Measurements from ENCODE around the gene HS3ST4.

Gene HS3ST4

DNA sequence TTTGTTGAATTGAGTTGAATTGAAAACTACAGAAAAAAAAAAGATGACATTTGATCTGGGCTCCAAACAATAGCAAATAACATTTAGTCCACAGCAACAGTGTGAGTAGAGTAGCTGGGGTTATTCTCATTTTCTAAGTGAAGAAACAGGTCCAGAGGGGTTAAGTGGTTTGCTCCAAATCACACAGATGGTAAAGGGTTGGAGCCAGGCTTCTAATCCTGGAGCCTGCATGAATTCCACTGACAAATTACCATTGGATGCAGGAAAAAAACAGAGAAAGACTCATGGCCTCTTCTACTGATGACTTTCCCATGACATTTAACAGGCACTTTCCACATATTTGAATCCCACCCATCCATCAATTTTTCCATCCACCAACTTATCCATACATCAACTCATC, 182.4 kb downstream of the HS3ST4 start:
- H3K27me3 Mint-ChIP-seq = peaks cover 5% of the 10 kb centered on the region
- no peak overlapping the region for H3K27ac Mint-ChIP-seq
- no peak for ATAC-seq
- peaks cover 9% of the 10 kb centered on the region for H3K9me3 Mint-ChIP-seq
- no peaks in the 10 kb centered on the region for H3K4me1 Mint-ChIP-seq
- H3K4me3 Mint-ChIP-seq = no peak overlapping the region
- no peak for DNase-seq
- H3K36me3 Mint-ChIP-seq (ENCODE audit: low read depth) = no peaks in the 10 kb centered on the region

DNA sequence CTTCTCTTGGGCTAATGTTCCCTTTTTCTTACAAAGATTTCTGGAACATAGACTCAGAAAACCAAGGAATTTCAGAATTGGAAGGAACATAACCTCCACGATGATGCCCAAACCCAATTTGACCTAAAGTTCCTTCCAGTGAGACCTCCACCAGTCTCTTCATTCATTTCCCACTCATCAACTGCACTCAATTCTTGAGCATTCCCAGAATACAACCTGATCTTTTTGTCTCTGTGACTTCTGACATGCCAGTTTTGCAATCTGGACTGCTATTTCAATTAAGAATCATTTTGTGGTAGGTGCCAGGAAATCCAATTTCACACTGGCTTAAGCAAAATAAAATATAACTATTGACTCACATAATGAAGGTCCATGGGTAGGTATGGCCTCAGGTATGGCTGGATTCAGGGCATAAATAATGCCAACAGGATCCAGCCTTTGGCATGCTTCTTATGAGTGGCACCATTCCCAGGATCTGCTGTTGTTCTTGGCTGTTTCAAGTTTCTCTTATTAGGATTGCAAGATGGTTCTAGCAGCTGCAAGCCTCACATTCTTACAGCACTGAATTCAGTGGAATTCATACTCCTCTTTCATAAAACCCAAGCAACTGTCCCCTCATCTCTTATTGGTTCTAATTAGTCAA, 184.3 kb downstream of the HS3ST4 start:
- Mint-ChIP-seq H3K4me3 (no peak overlapping the region), H3K9me3 (peaks cover 9% of the 10 kb centered on the region), H3K36me3 (ENCODE audit: low read depth) (no peaks in the 10 kb centered on the region), H3K4me1 (no peaks in the 10 kb centered on the region), H3K27ac (no peak overlapping the region), H3K27me3 (peaks cover 8% of the 10 kb centered on the region)
- no peak for DNase-seq
- no peak for ATAC-seq

DNA sequence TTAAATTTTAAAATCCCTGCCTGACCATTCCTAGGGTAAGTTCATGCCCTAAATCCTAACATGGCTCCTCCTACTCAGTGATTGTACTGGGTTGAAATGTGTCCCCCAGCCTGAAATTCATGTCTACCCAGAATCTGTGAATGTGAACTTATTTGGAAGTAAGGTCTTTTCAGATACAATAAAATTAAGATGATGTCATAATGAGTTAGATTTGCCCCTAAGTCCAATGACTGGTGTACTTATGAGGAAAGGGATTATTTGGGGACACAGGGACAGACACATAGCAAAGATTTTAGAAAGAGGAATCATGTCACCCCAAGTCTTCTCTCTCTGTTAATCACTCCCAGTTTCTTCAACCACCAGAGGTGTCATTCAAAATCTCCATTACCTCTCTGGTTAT, 185.3 kb downstream of the HS3ST4 start:
- Mint-ChIP-seq H3K36me3 (ENCODE audit: low read depth) (no peaks in the 10 kb centered on the region), H3K27ac (no peak overlapping the region), H3K4me1 (no peaks in the 10 kb centered on the region)

DNA sequence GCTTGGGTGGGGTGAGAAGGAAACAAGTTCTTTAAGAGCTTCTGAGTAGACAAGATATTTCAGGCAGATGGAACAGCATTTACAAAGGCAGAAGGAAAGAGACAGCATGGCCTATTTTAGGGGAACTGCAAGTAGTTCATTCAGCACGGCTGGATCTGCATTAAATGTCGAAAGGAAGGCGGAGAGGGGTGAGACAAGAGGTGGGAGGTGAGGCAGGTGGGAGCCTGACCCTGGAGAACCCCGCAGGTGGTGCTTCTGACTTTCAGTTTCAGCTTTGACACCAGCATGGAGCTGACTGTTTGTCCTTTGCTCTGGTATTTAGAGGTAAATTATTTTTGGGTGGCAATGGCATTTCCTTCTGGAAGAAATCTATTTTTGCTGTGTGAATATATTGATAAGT, 194.8 kb downstream of the HS3ST4 start:
- DNase-seq = no peak

More for the DNA sequence above, 185.3 kb downstream of the HS3ST4 start:
- no peak for ATAC-seq
- DNase-seq = no peak
- Mint-ChIP-seq H3K9me3 (peaks cover 9% of the 10 kb centered on the region), H3K4me3 (no peak overlapping the region), H3K27me3 (peaks cover 8% of the 10 kb centered on the region)

DNA sequence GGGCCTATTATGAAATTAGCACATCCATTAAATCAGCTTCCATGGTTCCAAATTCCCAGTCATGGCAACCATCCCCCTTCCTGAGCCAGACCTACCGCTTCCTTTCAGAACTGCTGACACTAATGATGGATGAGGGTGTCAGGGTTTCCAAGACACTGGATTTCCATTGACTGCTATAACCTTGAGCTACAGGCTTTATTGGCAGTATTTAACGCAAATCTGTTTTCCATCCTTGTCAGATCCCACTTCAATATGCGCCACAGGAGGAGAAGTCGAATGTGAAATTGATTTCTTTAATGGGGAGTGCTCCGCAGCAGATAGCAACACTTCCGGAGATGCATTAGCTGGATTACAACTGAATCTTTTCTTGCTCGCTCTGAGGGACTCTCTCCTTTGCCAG, 197.1 kb downstream of the HS3ST4 start:
- peaks cover 6% of the 10 kb centered on the region for H3K27me3 Mint-ChIP-seq
- H3K27ac Mint-ChIP-seq = no peak overlapping the region
- ATAC-seq (no peak), DNase-seq (no peak)
- no peaks in the 10 kb centered on the region for H3K36me3 Mint-ChIP-seq (ENCODE audit: low read depth)
- no peaks in the 10 kb centered on the region for H3K4me1 Mint-ChIP-seq
- no peak overlapping the region for H3K4me3 Mint-ChIP-seq
- peaks cover 15% of the 10 kb centered on the region for H3K9me3 Mint-ChIP-seq

More for the DNA sequence above, 194.8 kb downstream of the HS3ST4 start:
- no peak for ATAC-seq
- Mint-ChIP-seq H3K27ac (no peak overlapping the region), H3K36me3 (ENCODE audit: low read depth) (no peaks in the 10 kb centered on the region), H3K27me3 (peaks cover 6% of the 10 kb centered on the region), H3K4me3 (no peak overlapping the region), H3K9me3 (peaks cover 15% of the 10 kb centered on the region), H3K4me1 (no peaks in the 10 kb centered on the region)

DNA sequence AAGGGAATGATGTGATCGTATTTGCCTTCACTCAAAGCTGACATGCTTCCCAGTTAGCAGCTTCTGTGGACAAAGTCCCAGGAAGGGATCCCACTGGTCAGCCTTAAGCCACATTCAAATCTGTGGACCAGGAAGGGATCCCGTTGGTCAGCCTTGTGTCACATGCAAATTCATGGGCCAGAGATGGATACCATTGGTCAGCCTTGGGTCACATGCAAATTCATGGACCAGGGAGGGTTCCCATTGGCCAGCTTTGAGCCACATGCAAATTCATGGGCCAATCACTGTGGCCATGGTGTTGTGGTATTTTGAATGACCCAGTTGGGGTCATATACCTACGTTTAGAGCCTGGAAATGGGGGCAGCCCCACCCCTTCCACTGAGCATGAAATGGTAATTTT, 201.6 kb downstream of the HS3ST4 start:
- ATAC-seq = no peak

DNA sequence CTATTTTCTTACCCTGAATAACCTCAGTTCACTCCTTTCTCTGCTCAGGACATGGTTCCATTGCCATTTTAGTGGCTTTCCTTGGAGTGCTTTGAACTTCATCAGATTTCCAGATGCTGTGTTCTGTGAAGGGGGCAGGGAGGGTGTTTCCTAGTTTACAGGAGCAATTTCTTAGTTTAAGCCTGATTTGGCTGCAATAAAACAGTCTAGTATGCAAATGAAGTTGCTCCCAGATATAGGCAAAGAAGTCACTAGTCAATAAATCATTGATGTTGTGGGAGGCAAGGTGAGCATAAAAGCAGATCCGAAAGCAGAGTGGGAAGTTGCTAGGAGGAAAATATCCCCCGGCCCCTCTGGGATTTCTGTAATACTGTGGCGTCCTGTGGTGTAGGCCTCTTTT, 202.3 kb downstream of the HS3ST4 start:
- peaks cover 15% of the 10 kb centered on the region for H3K9me3 Mint-ChIP-seq
- H3K27me3 Mint-ChIP-seq = peaks cover 15% of the 10 kb centered on the region
- H3K27ac Mint-ChIP-seq = no peak overlapping the region
- H3K4me3 Mint-ChIP-seq = no peak overlapping the region
- H3K36me3 Mint-ChIP-seq (ENCODE audit: low read depth) = no peaks in the 10 kb centered on the region
- no peak for ATAC-seq
- DNase-seq = no peak
- H3K4me1 Mint-ChIP-seq = no peaks in the 10 kb centered on the region

More for the DNA sequence above, 201.6 kb downstream of the HS3ST4 start:
- no peaks in the 10 kb centered on the region for H3K36me3 Mint-ChIP-seq (ENCODE audit: low read depth)
- H3K9me3 Mint-ChIP-seq = peaks cover 15% of the 10 kb centered on the region
- no peak for DNase-seq
- H3K4me3 Mint-ChIP-seq = no peak overlapping the region
- peaks cover 15% of the 10 kb centered on the region for H3K27me3 Mint-ChIP-seq
- no peak overlapping the region for H3K27ac Mint-ChIP-seq
- no peaks in the 10 kb centered on the region for H3K4me1 Mint-ChIP-seq

DNA sequence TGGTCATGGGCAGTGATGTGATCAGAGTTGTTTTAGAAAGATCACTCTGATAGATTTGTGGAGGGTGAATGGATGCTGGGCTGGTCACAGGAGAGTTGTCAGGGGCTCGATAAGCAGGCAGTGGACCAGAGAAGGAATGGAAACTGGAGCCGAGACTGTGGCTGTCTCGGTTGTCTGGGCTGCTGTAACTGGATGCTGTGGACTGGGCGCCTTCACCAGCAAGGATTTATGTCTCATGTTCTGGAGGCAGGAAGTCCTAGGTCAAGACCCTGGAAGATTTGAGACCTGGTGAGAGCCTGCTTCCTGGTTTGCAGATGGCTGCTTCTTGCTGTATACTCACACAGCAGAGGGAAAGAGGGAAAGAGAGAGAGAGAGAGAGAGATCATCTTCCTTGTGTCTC, 203.6 kb downstream of the HS3ST4 start:
- DNase-seq (no peak), ATAC-seq (no peak)
- no peaks in the 10 kb centered on the region for H3K4me1 Mint-ChIP-seq
- no peaks in the 10 kb centered on the region for H3K36me3 Mint-ChIP-seq (ENCODE audit: low read depth)
- H3K4me3 Mint-ChIP-seq = no peak overlapping the region
- H3K27ac Mint-ChIP-seq = no peak overlapping the region
- H3K9me3 Mint-ChIP-seq = peaks cover 3% of the 10 kb centered on the region
- peaks cover 17% of the 10 kb centered on the region for H3K27me3 Mint-ChIP-seq

DNA sequence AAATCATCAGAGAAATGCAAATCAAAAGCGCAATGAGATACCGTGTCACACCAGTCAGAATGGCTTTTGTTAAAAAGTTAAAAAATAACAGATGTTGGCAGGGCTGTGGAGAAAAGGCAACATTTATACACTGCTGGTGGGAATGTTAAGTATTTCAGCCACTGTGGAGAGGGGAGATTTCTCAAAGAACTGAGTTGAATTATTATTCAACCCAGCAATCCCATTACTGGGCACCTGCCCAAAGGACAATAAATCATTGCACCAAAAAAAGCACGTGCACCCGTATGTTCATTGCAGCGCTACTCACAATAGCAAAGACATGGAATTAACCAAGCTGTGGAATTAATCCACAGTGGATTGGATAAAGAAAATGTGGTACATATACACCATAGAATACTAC, 204.7 kb downstream of the HS3ST4 start:
- ATAC-seq (no peak), DNase-seq (no peak)
- no peaks in the 10 kb centered on the region for H3K9me3 Mint-ChIP-seq
- H3K4me3 Mint-ChIP-seq = no peak overlapping the region
- no peaks in the 10 kb centered on the region for H3K36me3 Mint-ChIP-seq (ENCODE audit: low read depth)
- H3K4me1 Mint-ChIP-seq = no peaks in the 10 kb centered on the region
- H3K27me3 Mint-ChIP-seq = peaks cover 13% of the 10 kb centered on the region
- no peak overlapping the region for H3K27ac Mint-ChIP-seq

DNA sequence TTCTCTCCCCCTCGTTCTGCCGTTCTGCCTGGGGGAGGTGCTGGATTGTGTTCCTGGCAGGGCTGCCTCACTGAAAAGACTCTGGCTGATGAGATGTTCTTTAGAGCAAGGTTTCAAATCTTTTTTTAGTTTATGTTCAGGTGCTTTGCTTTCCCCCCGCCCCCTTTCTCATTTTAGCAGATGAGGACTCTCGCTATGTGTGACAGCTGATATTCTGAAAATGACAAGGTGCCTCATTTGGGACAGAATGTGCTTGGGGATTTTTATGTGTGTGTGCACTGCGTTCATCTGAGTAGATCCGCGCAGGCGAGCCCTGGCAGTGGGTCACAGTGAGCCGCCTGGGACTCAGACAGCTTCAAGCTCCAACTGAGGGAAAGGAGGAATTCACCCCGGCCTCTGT, 205.9 kb downstream of the HS3ST4 start:
- no peak for ATAC-seq
- peaks cover 15% of the 10 kb centered on the region for H3K27me3 Mint-ChIP-seq
- H3K9me3 Mint-ChIP-seq = no peaks in the 10 kb centered on the region

DNA sequence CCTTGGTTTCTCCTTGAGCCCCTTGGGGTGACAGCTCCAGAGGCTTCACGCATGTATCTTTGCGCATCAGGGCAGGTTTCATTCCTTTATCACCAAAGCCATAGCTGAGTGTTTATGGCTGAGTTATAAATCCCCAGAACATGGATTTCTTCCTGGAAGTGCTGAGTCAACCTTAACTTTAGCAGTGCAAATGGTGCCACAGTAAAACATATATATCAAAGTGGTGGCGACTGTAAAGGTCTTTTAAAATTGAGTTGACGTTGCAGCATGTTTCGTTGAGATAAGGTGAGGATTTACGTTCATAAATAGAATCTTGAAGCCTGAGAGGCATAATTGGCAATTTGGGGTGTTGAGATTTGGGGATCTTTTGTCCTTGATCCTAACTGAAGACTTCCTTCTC, 214.1 kb downstream of the HS3ST4 start:
- Mint-ChIP-seq H3K4me1 (no peaks in the 10 kb centered on the region), H3K9me3 (no peaks in the 10 kb centered on the region), H3K27ac (no peak overlapping the region), H3K27me3 (peaks cover 3% of the 10 kb centered on the region), H3K4me3 (no peak overlapping the region), H3K36me3 (ENCODE audit: low read depth) (no peaks in the 10 kb centered on the region)
- DNase-seq (no peak), ATAC-seq (no peak)

More for the DNA sequence above, 205.9 kb downstream of the HS3ST4 start:
- Mint-ChIP-seq H3K27ac (no peak overlapping the region), H3K4me1 (no peaks in the 10 kb centered on the region), H3K4me3 (no peak overlapping the region), H3K36me3 (ENCODE audit: low read depth) (no peaks in the 10 kb centered on the region)
- DNase-seq = no peak

DNA sequence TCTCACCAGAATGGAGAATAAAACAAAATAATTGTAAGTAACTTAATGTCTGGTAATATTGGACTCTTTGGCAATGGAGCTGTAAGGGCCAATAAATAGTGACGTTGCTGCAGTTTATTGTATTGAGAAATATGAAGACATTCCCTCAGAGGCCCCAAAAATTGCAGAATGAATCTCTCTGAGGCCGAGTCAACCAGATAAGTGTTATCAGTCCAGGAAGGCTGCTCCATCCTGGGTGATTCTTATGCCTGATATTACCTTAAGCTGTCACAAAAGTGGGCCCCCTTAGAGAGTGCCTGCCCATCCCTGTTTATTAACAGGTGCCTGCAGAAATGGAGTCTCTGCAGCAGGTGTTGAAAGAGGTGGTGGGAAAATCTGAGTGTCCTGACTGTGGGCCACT, 219.2 kb downstream of the HS3ST4 start:
- no peak for ATAC-seq
- Mint-ChIP-seq H3K36me3 (ENCODE audit: low read depth) (no peaks in the 10 kb centered on the region), H3K27me3 (no peaks in the 10 kb centered on the region), H3K9me3 (no peaks in the 10 kb centered on the region), H3K4me1 (no peaks in the 10 kb centered on the region), H3K27ac (no peak overlapping the region), H3K4me3 (no peak overlapping the region)
- DNase-seq = no peak

DNA sequence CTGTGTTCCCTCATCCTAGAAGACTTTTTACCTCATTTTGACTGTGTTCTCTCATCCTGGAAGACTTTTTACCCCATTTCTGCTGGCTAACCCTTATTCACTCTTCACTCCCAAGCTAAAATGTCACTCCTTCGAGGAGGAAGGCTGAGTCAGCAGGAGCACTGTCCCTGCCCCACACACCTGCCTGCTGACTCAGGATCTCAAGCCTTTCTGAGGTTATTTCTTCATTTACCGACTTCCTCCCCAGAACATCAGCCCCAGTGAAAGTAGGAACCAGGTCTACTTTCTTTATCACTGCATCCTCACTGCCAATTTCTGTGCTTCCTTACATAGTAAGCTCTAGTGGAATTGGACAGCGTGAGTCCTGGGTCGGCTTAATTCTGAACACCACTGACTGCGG, 220.6 kb downstream of the HS3ST4 start:
- Mint-ChIP-seq H3K4me3 (no peak overlapping the region), H3K27me3 (no peaks in the 10 kb centered on the region), H3K36me3 (ENCODE audit: low read depth) (no peaks in the 10 kb centered on the region), H3K27ac (no peak overlapping the region), H3K9me3 (no peaks in the 10 kb centered on the region), H3K4me1 (no peaks in the 10 kb centered on the region)
- DNase-seq (no peak), ATAC-seq (no peak)

DNA sequence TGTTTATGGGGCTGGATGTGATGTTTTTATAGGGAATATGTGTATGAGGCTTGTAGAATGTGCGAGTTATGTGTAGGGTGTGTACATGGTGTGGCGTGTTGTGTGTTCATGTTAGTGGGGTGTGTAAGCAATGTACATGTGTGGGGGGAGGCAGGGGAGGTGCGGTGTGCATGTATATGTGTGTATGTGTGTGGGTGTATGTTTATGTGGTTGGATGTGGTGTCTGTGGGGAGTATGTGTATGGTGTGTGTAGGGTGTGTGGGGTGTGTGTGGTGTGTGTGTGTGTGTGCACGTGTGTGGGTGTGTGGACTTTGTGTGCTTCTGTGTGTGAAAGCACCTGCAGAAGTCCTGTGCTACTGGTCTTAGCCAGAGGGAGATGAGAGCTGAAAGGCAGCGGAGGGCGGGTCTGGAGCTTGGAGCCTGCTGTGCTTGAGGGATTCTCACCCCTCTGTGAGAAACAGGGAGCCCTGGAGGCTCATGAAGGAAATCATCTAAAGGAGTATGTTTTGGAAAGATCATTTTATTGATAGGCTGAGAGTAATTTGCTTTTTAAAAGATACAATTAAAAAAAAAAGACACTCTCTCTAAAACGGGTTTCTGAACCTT, 222.7 kb downstream of the HS3ST4 start:
- no peaks in the 10 kb centered on the region for H3K36me3 Mint-ChIP-seq (ENCODE audit: low read depth)
- DNase-seq (no peak), ATAC-seq (no peak)
- no peaks in the 10 kb centered on the region for H3K4me1 Mint-ChIP-seq
- H3K4me3 Mint-ChIP-seq = no peak overlapping the region
- no peak overlapping the region for H3K27ac Mint-ChIP-seq
- H3K9me3 Mint-ChIP-seq = no peaks in the 10 kb centered on the region
- no peaks in the 10 kb centered on the region for H3K27me3 Mint-ChIP-seq

DNA sequence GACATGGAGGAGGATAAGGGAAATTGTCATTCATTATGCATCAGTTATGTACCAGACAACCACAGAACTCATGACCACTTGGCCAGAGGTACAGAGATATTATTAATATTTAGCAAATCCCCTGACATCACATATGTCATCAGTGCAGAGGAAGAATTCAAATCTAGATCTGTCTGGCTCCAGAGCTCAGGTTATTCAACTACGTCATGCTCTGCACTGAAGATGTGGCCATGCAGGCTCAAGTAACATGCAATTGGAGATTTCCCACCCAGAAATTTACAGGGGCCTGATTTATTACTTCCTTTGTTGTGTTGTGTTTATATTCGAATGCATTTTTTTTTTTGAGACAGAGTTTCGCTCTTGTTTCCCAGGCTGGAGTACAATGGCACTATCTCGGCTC, 224.3 kb downstream of the HS3ST4 start:
- H3K4me3 Mint-ChIP-seq = no peak overlapping the region
- H3K36me3 Mint-ChIP-seq (ENCODE audit: low read depth) = no peaks in the 10 kb centered on the region
- H3K4me1 Mint-ChIP-seq = no peaks in the 10 kb centered on the region
- H3K27me3 Mint-ChIP-seq = no peaks in the 10 kb centered on the region
- no peaks in the 10 kb centered on the region for H3K9me3 Mint-ChIP-seq
- no peak for ATAC-seq
- H3K27ac Mint-ChIP-seq = no peak overlapping the region
- DNase-seq = no peak

DNA sequence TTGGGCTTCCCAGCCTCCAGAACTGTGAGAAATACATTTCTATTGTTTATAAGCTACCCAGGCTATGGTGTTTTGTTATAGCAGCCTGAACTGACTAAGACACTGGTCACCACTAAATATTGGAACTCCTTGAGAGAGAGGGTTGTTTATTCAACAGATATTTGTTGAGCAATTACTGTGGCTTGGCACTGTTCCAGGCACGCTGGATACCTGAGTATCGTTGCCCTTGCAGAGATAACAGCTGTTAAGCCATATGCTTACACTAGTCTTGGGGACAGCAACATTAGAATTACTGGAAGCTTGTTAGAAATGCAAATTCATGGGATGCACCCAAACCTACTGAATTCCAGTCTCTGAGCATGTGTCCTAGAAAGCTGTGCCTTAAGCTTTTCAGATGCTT, 230.7 kb downstream of the HS3ST4 start:
- H3K4me1 Mint-ChIP-seq = no peaks in the 10 kb centered on the region
- H3K36me3 Mint-ChIP-seq (ENCODE audit: low read depth) = no peaks in the 10 kb centered on the region
- H3K4me3 Mint-ChIP-seq = no peak overlapping the region
- ATAC-seq (no peak), DNase-seq (no peak)
- H3K9me3 Mint-ChIP-seq = no peaks in the 10 kb centered on the region
- peaks cover 3% of the 10 kb centered on the region for H3K27me3 Mint-ChIP-seq
- no peak overlapping the region for H3K27ac Mint-ChIP-seq
